ENCODE measurements around the gene CALR.

GRCh38 chr19:12932392-12933286, 5.8 kb upstream of the CALR start:
- no peak for TF ChIP-seq REST (IDR thresholded peaks at IDR 0.05; ENCODE audit: insufficient read depth in 1 of 2, low read depth in 2 of 2, low read length in 2 of 2)
- TF ChIP-seq POLR2AphosphoS5 (IDR thresholded peaks at IDR 0.05; ENCODE audit: low read depth, low read length) = no peak
- no peak for TF ChIP-seq SIN3A (IDR thresholded peaks at IDR 0.05; ENCODE audit: borderline replicate concordance, insufficient read depth, low read length)
- no peak for TF ChIP-seq TAF1 (IDR thresholded peaks at IDR 0.05; ENCODE audit: borderline replicate concordance, insufficient read depth, low read length)

Data from PFSK-1 (cell line).